SK-N-SH (cell line): ENCODE results near the gene EDN1.

Experiments used
- EP300 ChIP-seq, 2 experiments: IDR thresholded peaks; 2 replicates each; pipeline versions ENCODE4 v1.4.0 to v1.6.1; 2012; ENCODE audit warnings: borderline replicate concordance in 1 of 2, low read depth in 1 of 2, low read length in 1 of 2
- EZH2phosphoT487 ChIP-seq: fragments of 200-600 bp; sonication (generic); IDR thresholded peaks from 2 replicates; pipeline ENCODE4 v1.6.1; 2017; ENCODE audit warnings: low read depth, mixed run types, mild to moderate bottlenecking, antibody characterized with exemption, moderate library complexity, borderline replicate concordance
- POLR2AphosphoS5 ChIP-seq: IDR thresholded peaks from 2 replicates; pipeline ENCODE4 v1.6.1; 2012; ENCODE audit warnings: low read depth, low read length
- TF ChIP-seq, protein P1 (sequence below): fragments of 150-350 bp; IDR thresholded peaks from 2 replicates; pipeline ENCODE4 v1.6.1; 2017; ENCODE audit warnings: antibody characterized with exemption, low read length, low read depth, borderline replicate concordance
- TF ChIP-seq, protein P2 (sequence below): IDR thresholded peaks from 2 replicates; pipeline ENCODE4 v1.4.0; 2012; ENCODE audit warnings: low read depth
- TF ChIP-seq, protein P3 (sequence below): IDR thresholded peaks from 2 replicates; pipeline ENCODE4 v1.6.1; 2012; ENCODE audit warnings: mild to moderate bottlenecking, low read depth, low read length, moderate library complexity

DNA sequence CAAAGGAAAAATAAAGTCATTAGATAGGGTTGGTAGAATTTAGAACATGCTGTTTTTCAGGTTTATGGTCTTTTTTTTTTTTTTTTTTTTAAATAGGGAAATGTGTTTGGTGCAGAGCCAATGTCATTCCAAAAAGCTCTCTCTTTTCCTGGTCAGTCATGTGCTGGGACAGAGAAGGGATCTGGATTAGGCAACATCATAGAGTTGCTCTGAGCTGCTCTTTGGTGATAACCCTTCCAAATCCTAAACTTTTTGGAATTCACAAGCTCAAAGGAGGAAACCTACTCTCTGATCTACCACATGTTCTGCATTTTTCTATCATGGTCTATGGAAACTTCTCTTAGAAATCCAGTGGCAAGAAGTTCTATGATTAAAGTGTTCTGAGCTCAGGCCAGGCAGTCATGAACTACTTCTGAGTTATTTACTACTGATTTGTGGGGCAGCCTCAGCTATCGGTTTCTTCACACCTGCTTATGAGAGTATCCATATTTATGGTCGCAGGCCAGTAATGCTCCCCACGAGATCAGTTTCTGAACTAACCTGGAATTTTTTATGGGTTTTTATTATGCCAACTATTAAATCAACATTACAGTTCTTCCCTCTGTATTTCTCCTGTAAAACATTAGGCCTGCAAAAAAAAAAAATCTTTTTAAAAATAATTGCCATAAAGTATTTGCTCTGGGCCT, 4.8 kb downstream of the EDN1 start:
- TF ChIP-seq, protein P1, sequence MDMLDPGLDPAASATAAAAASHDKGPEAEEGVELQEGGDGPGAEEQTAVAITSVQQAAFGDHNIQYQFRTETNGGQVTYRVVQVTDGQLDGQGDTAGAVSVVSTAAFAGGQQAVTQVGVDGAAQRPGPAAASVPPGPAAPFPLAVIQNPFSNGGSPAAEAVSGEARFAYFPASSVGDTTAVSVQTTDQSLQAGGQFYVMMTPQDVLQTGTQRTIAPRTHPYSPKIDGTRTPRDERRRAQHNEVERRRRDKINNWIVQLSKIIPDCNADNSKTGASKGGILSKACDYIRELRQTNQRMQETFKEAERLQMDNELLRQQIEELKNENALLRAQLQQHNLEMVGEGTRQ, result no peak
- TF ChIP-seq EZH2phosphoT487 (no peak), POLR2AphosphoS5 (no peak), EP300 (IDR thresholded peaks at IDR 0.05; ENCODE audit: borderline replicate concordance in 1 of 2, low read depth in 1 of 2, low read length in 1 of 2) (no peak)
- TF ChIP-seq, protein P2, sequence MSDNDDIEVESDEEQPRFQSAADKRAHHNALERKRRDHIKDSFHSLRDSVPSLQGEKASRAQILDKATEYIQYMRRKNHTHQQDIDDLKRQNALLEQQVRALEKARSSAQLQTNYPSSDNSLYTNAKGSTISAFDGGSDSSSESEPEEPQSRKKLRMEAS, result no peak
- TF ChIP-seq, protein P3, sequence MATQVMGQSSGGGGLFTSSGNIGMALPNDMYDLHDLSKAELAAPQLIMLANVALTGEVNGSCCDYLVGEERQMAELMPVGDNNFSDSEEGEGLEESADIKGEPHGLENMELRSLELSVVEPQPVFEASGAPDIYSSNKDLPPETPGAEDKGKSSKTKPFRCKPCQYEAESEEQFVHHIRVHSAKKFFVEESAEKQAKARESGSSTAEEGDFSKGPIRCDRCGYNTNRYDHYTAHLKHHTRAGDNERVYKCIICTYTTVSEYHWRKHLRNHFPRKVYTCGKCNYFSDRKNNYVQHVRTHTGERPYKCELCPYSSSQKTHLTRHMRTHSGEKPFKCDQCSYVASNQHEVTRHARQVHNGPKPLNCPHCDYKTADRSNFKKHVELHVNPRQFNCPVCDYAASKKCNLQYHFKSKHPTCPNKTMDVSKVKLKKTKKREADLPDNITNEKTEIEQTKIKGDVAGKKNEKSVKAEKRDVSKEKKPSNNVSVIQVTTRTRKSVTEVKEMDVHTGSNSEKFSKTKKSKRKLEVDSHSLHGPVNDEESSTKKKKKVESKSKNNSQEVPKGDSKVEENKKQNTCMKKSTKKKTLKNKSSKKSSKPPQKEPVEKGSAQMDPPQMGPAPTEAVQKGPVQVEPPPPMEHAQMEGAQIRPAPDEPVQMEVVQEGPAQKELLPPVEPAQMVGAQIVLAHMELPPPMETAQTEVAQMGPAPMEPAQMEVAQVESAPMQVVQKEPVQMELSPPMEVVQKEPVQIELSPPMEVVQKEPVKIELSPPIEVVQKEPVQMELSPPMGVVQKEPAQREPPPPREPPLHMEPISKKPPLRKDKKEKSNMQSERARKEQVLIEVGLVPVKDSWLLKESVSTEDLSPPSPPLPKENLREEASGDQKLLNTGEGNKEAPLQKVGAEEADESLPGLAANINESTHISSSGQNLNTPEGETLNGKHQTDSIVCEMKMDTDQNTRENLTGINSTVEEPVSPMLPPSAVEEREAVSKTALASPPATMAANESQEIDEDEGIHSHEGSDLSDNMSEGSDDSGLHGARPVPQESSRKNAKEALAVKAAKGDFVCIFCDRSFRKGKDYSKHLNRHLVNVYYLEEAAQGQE, result no peak
